K562 (cell line): ENCODE measurements around the gene DNAJB14. TPM values are rescaled to one million over a fixed set of nuclear protein-coding genes. Genes with fewer than 3 reads are reported as not detected.

ENCODE experiments used
- E2F4 ChIP-seq: sonication (generic); formaldehyde crosslinking; IDR thresholded peaks from 2 replicates; pipeline ENCODE4 v1.8.0; 2022; ENCODE audit warnings: mild to moderate bottlenecking, low read depth, missing genetic modification reagents
- EP300 ChIP-seq: IDR thresholded peaks from 2 replicates; pipeline ENCODE4 v1.6.1; 2012; ENCODE audit warnings: low read length, improper control_type of control experiment
- HMGN3 ChIP-seq: IDR thresholded peaks from 2 replicates; pipeline ENCODE4 v1.6.1; 2011; ENCODE audit warnings: borderline replicate concordance, low read depth, mild to moderate bottlenecking, mixed read lengths, low read length; ENCODE audit not compliant: insufficient read length; ENCODE audit errors: extremely low read depth
- HNRNPLL ChIP-seq: fragments of 200-400 bp; formaldehyde crosslinking; IDR thresholded peaks from 2 replicates; pipeline ENCODE4 v1.6.1; 2017; ENCODE audit warnings: low read length, low read depth, mild to moderate bottlenecking; ENCODE audit not compliant: poor library complexity, severe bottlenecking
- IRF1 ChIP-seq: sonication (generic); formaldehyde crosslinking; IDR thresholded peaks from 2 replicates; pipeline ENCODE4 v1.8.0; 2022; ENCODE audit warnings: missing genetic modification reagents, mild to moderate bottlenecking, borderline replicate concordance
- KDM2B ChIP-seq: fragments of 250-450 bp; sonication (Bioruptor Pico); IDR thresholded peaks from 2 replicates; pipeline ENCODE4 v1.8.0; 2021; ENCODE audit warnings: mild to moderate bottlenecking, moderate library complexity
- KDM4B ChIP-seq, 2 experiments: fragments of 450-650 bp in 1 of 2; sonication (generic) in 1 of 2; IDR thresholded peaks; 2 replicates each; pipeline ENCODE4 v1.6.1; 2016 to 2017; ENCODE audit warnings: borderline replicate concordance in 2 of 2, antibody characterized with exemption in 1 of 2, low read depth in 1 of 2, mild to moderate bottlenecking in 1 of 2
- MEIS2 ChIP-seq: fragments of 450-650 bp; IDR thresholded peaks from 2 replicates; pipeline ENCODE4 v1.6.1; 2014; ENCODE audit warnings: mild to moderate bottlenecking; ENCODE audit not compliant: partially characterized antibody
- NELFE ChIP-seq: IDR thresholded peaks from 2 replicates; pipeline ENCODE4 v1.6.1; 2011; ENCODE audit warnings: mild to moderate bottlenecking; ENCODE audit not compliant: insufficient read depth, insufficient read length
- NR0B1 ChIP-seq: fragments of 450-650 bp; IDR thresholded peaks from one replicate; pipeline ENCODE4 v1.6.1; 2018; ENCODE audit warnings: mild to moderate bottlenecking, moderate library complexity; ENCODE audit not compliant: partially characterized antibody
- POLR2B ChIP-seq: fragments of 450-650 bp; IDR thresholded peaks from 2 replicates; pipeline ENCODE4 v1.6.1; 2018; ENCODE audit warnings: low read depth; ENCODE audit not compliant: partially characterized antibody
- PTBP1 ChIP-seq: fragments of 200-400 bp; formaldehyde crosslinking; IDR thresholded peaks from 2 replicates; pipeline ENCODE4 v1.6.1; 2017; ENCODE audit warnings: low read depth, low read length
- SRSF7 ChIP-seq: fragments of 200-400 bp; formaldehyde crosslinking; optimal IDR thresholded peaks from 2 replicates; pipeline ENCODE3; 2017; ENCODE audit warnings: mild to moderate bottlenecking, low read depth, low read length
- TFAP4 ChIP-seq: sonication (generic); formaldehyde crosslinking; IDR thresholded peaks from 2 replicates; pipeline ENCODE4 v1.8.0; 2022; ENCODE audit warnings: missing genetic modification reagents, mild to moderate bottlenecking, moderate library complexity, borderline replicate concordance
- ZNF592 ChIP-seq: fragments of 450-650 bp; IDR thresholded peaks from 2 replicates; pipeline ENCODE4 v1.6.1; 2017; ENCODE audit warnings: antibody characterized with exemption, mild to moderate bottlenecking
- ZNF77 ChIP-seq: fragments of 250-450 bp; sonication (Bioruptor Pico); IDR thresholded peaks from 2 replicates; pipeline ENCODE4 v1.5.0; 2020
- polyA plus RNA-seq, 8 experiments: library from polyadenylated mRNA; depleted of rRNA in 4 of 8; stranded (reverse) in 5 of 8; unstranded in 3 of 8; fragments of >200 nt; fragmentation: Nextera tagmentation in 2 of 8; fragmentation: Illumina TruSeq in 1 of 8; extraction: Ambion mirVana in 2 of 8; extraction: Trizol in 1 of 8; gene quantifications; 2 replicates each; pipeline versions ENCODE4 v1.2.1 to v1.2.3, GENCODE V29; 2011 to 2014; ENCODE audit warnings: inconsistent platforms in 1 of 8, missing spikeins in 1 of 8
- total RNA-seq, 7 experiments: library from RNA; depleted of rRNA in 6 of 7; stranded (reverse); fragments of >200 nt in 6 of 7; fragmentation: Illumina TruSeq in 2 of 7; extraction: Trizol in 2 of 7; gene quantifications; 2 replicates each; pipeline versions ENCODE4 v1.2.1 to v1.2.3, GENCODE V29; 2011 to 2021; ENCODE audit warnings: low replicate concordance in 1 of 7

The DNAJB14 gene
- total and polyA plus RNA-seq, 9 of the 15 experiments (the other 6 are each of a cell fraction or from before 2014, with no cell fraction given) = 5.5 to 28.0 (median 12.7) TPM

- 0 out of 2 replicates have a peak, but pooled peaks have one; percentile 26 for TF ChIP-seq ZNF592
- TF ChIP-seq NR0B1 = no peak
- no peak for TF ChIP-seq ZNF77 (CRISPR knock-in tag)
- no peak for TF ChIP-seq SRSF7
- TF ChIP-seq HMGN3 = peak; percentile 80
- TF ChIP-seq MEIS2 = no peak
- TF ChIP-seq POLR2B = peak; percentile 74
- TF ChIP-seq PTBP1 = peak; percentile 40; the same call in 1 of the 2 replicates
- TF ChIP-seq EP300 = peak; percentile 38; the same call in 1 of the 2 replicates
- TF ChIP-seq NELFE = no peak
- peak; percentile 43 for TF ChIP-seq HNRNPLL
- no peak for TF ChIP-seq IRF1 (CRISPR knock-in tag)
- peak; percentile 80; the same call in 1 of the 2 replicates for TF ChIP-seq TFAP4 (CRISPR knock-in tag)
- TF ChIP-seq E2F4 (CRISPR knock-in tag) = no peak
- TF ChIP-seq KDM4B (IDR thresholded peaks at IDR 0.05; ENCODE audit: borderline replicate concordance in 2 of 2, low read depth in 1 of 2) = peak in 1 of 2 experiments; percentile 78; a peak in 1 of 4 replicates
- 0 out of 2 replicates have a peak, but pooled peaks have one; percentile 10 for TF ChIP-seq KDM2B (CRISPR knock-in tag)
Observed at GRCh38 chr4:99949034-99949998, 2.9 kb upstream of the DNAJB14 start (continued).
